Esophagus muscularis mucosa (tissue), 4 donors: ENCODE measurements around the gene RSAD1.

ENCODE experiments used
- CTCF ChIP-seq, 3 experiments: fragments of 200-600 bp in 2 of 3; fragments of 450-650 bp in 1 of 3; sonication (generic) in 2 of 3; IDR thresholded peaks; one replicate each; pipeline ENCODE4 v1.5.1; 2017 to 2019; ENCODE audit warnings: antibody characterized with exemption in 3 of 3, mild to moderate bottlenecking in 2 of 3, moderate library complexity in 1 of 3
- EP300 ChIP-seq: sonication (generic); formaldehyde crosslinking; IDR thresholded peaks from one replicate; pipeline ENCODE4 v1.6.1; 2017; ENCODE audit warnings: antibody characterized with exemption
- POLR2A ChIP-seq: fragments of 450-650 bp; IDR thresholded peaks from one replicate; pipeline ENCODE4 v1.6.1; 2017; ENCODE audit warnings: antibody characterized with exemption, moderate library complexity, mild to moderate bottlenecking, low read depth
- POLR2AphosphoS5 ChIP-seq, 2 donors: sonication (generic); formaldehyde crosslinking; IDR thresholded peaks; one replicate each; pipeline ENCODE4 v1.6.1; 2017; ENCODE audit warnings: antibody characterized with exemption in 2 of 2

- TF ChIP-seq CTCF (IDR thresholded peaks at IDR 0.05) (no peak), POLR2A (no peak), EP300 (no peak), POLR2AphosphoS5 (IDR thresholded peaks at IDR 0.05) (no peak)
Observed at GRCh38 chr17:50532452-50533024, 53.9 kb downstream of the RSAD1 start, which contains the start of gene EPN3.
